GM12801 (cell line): ENCODE results near the gene GPR152.

Source experiments
- TF ChIP-seq, protein P1 (sequence below): IDR thresholded peaks from one replicate; pipeline ENCODE4 v1.5.1; 2011; ENCODE audit warnings: control low read depth; ENCODE audit not compliant: insufficient read length; ENCODE audit errors: extremely low read depth

Gene GPR152, protein sequence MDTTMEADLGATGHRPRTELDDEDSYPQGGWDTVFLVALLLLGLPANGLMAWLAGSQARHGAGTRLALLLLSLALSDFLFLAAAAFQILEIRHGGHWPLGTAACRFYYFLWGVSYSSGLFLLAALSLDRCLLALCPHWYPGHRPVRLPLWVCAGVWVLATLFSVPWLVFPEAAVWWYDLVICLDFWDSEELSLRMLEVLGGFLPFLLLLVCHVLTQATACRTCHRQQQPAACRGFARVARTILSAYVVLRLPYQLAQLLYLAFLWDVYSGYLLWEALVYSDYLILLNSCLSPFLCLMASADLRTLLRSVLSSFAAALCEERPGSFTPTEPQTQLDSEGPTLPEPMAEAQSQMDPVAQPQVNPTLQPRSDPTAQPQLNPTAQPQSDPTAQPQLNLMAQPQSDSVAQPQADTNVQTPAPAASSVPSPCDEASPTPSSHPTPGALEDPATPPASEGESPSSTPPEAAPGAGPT

DNA sequence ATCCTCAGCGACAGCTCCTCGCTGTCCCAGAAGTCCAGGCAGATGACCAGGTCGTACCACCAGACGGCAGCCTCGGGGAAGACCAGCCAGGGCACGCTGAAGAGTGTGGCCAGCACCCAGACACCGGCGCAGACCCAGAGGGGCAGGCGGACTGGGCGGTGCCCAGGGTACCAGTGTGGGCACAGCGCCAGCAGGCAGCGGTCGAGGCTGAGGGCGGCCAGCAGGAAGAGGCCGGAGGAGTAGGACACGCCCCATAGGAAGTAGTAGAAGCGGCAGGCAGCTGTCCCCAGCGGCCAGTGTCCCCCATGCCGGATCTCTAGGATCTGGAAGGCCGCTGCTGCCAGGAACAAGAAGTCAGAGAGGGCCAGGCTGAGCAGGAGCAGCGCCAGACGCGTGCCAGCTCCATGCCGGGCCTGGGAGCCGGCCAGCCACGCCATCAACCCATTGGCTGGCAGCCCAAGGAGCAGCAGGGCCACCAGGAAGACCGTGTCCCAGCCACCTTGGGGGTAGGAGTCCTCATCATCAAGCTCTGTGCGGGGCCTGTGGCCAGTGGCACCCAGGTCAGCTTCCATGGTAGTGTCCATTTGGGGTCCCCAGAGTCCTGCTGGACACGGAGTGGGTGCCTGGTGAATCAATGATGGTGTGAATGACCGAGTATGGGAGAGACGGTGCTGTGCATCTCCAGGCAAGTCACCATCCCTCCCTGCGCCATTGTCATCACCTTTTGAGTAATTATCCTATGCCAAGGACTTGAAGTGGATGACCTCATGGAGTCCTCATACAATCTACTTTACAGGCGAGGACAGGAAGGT is at the start of gene GPR152:
Gene GPR152 (minus strand): TSS at position 589 of the 812 bp plus-strand sequence. CDS start 5 bp downstream, at position 584.
- TF ChIP-seq, protein P1, sequence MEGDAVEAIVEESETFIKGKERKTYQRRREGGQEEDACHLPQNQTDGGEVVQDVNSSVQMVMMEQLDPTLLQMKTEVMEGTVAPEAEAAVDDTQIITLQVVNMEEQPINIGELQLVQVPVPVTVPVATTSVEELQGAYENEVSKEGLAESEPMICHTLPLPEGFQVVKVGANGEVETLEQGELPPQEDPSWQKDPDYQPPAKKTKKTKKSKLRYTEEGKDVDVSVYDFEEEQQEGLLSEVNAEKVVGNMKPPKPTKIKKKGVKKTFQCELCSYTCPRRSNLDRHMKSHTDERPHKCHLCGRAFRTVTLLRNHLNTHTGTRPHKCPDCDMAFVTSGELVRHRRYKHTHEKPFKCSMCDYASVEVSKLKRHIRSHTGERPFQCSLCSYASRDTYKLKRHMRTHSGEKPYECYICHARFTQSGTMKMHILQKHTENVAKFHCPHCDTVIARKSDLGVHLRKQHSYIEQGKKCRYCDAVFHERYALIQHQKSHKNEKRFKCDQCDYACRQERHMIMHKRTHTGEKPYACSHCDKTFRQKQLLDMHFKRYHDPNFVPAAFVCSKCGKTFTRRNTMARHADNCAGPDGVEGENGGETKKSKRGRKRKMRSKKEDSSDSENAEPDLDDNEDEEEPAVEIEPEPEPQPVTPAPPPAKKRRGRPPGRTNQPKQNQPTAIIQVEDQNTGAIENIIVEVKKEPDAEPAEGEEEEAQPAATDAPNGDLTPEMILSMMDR: no peak

DNA sequence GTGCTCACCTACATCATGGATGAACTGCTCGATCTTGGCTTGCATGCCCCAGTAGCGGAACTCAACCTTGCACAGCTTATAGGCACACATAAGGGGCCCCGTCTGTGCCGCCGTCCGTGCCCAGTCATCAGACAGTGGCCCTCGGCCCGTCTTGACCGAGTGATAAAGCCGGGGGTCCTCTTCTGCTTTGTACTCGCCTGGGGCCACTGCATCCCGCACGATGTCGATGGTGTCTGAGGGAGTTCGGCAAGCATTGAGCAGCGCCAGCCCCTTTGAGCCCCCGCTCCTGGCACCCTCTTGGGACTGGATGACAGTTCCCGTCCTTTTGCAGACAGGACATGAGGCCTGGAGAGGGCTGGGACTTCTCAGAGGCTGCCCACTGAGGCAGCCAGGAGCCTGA is 49.3 kb upstream of the GPR152 start:
- TF ChIP-seq, protein P1: no peak

DNA sequence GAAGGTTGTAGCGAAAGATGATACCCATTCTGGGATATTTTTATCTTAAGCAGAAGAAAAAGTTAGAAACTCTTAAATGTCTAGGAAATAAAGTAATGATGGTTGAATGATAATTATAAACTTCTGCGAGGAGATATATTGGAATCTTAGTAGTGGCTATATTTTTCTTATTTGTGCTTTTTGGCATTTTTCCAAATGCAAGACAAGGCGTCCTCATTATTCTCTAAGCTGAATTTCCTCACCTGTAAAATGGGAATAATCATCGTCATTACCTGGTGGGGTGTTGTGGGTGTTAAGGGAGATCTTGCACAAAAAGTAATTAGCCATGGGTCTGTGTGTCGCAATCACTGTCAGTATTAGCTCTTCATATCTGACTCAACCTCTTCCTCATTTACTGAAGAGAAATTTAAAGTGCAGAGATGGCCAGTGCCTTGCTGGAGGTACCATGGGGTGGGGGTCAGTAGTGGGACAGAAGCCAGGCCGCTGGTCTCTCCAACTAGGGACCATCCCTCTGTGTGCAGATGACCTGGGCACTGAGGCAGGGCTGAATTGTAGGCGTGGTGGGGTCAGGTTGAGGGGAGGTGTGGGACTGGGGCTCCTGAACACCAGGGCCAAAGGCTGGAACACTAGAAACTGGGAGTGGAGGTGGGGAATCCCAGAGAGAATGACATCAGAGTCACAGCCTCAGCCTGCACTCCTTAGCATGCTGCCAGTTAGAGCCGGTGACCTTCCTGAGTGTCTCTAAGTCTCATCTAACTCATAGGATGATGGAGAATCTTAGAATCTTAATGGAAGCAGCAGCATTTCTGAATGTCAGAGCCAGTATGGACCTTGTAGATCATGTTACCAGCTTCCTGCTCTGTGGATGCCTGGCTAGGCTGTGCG is 48.5 kb upstream of the GPR152 start:
- TF ChIP-seq, protein P1: no peak

DNA sequence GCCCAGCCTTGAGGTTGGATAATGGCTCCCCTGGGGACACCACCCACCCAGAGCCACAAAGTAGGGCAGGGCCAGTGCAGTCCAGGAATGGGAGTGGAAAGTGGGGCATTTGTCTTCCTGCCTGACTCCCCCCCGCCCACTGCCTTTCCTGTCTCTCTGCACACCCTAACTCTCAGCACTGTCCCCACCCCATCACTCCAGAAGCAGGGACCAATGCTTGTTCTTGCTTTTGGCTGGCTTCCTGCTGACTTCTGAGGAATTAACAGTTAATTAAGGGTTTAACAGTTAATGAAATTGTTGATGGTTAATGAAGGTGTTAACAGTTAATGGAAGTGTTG is 47.9 kb upstream of the GPR152 start:
- TF ChIP-seq, protein P1: no peak

DNA sequence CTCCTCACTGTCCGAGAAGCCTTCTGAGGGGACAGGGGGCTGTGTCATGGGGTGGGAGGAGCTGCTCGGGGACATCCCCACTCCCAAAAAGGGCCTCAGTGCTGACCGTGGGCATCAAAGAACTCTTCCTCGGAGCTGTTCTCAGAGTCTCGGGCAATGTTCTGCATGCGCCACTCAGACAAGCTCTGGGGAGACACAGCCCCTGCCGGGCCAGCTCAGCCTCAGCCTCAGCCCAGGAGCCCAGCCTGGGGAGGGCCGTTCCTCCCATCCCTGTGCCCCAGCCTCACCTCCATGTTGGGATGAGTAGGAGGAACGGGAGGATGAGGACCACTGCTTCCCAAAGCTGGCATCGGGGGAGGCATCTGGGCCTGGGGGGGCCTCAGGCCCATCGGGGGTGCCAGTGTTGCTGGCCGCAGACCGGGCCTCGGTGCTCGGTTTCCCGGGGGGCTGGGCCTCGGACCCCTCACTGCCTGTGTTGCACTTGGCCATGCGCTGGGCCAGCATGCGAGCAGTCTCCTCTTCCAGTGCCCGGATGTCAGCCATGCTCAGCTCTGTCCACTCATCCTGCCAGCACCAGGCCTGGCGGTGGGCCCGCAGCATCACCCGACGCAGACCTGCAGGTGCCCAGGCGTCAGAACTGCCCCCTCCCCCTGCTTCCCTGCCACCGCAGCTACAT is 47.4 kb upstream of the GPR152 start:
- TF ChIP-seq, protein P1: no peak

DNA sequence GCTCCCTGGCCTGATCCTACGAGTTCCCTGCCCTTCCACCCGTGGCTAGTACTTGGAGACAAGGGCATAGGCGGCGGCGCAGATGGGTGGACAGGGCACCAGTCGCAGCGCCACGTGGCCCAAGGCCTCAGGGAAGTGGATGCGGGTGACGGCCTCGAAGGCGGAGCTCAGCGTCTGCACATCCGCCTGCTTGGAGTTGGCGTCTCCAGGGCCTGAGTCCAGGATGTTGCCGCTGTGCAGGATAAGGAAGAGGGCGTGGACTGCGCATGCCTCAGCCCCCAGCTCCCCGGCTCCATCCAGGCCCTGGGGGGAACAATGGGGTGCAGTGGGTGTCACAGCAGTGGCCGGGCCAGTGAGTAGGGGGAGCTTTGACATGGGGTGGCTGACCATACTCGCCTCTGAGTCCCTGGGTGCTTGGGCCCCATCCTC is 46.0 kb upstream of the GPR152 start:
- TF ChIP-seq, protein P1: no peak
